WTC11 (cell line): ENCODE data around the gene TDRKH. TPM values are rescaled to one million over a fixed set of nuclear protein-coding genes. Genes with fewer than 3 reads are reported as not detected.
"Not testable (repeated sequence)": the region's sequence is repeated elsewhere in the genome, so short reads cannot be mapped to it uniquely, and the experiment has no call there.

Source experiments
- ATAC-seq: fragments of 200-7000 bp; cut with Tn5 transposase; 2 replicates; pipeline ENCODE4 v1.10.0; 2021; ENCODE audit warnings: mild to moderate bottlenecking, moderate library complexity
- CTCF ChIA-PET: fragments of 300-600 bp; sonication (Branson Sonifier 250); formaldehyde crosslinking; loops from one replicate; lab custom pipeline; 2021; ENCODE audit warnings: antibody characterized with exemption; lab: Charles Lee
- POLR2A ChIA-PET: fragments of 350-600 bp; sonication (Branson Sonifier 250); formaldehyde crosslinking; loops from one replicate; lab custom pipeline; 2021; ENCODE audit warnings: antibody characterized with exemption; lab: Charles Lee
- DNase-seq: peaks from one replicate; pipeline ENCODE4 v3.0.0; 2021; ENCODE audit warnings: low spot score
- H3K27ac Mint-ChIP-seq: 2 replicates; pipeline ENCODE4 v1.8.0; 2021; ENCODE audit warnings: mixed read lengths
- H3K27me3 Mint-ChIP-seq: 2 replicates; pipeline ENCODE4 v1.8.0; 2021; ENCODE audit warnings: low read depth, mild to moderate bottlenecking, moderate library complexity, mixed read lengths
- H3K36me3 Mint-ChIP-seq: 2 replicates; pipeline ENCODE4 v1.8.0; 2021; ENCODE audit warnings: mixed read lengths
- H3K4me1 Mint-ChIP-seq: 2 replicates; pipeline ENCODE4 v1.8.0; 2022; ENCODE audit warnings: mixed read lengths
- H3K4me3 Mint-ChIP-seq: 2 replicates; pipeline ENCODE4 v1.8.0; 2021; ENCODE audit warnings: mild to moderate bottlenecking, moderate library complexity, mixed read lengths
- H3K9me3 Mint-ChIP-seq: 2 replicates; pipeline ENCODE4 v1.8.0; 2021; ENCODE audit warnings: mixed read lengths
- ARID4B ChIP-seq: sonication (generic); formaldehyde crosslinking; IDR thresholded peaks from 2 replicates; pipeline ENCODE4 v1.8.0; 2023; ENCODE audit warnings: missing genetic modification reagents, mild to moderate bottlenecking, borderline replicate concordance
- ATF3 ChIP-seq: sonication (generic); formaldehyde crosslinking; conservative IDR thresholded peaks from 2 replicates; pipeline ENCODE4 v1.8.1; 2022; ENCODE audit warnings: mild to moderate bottlenecking, missing genetic modification reagents
- EMX1 ChIP-seq: fragments of 250-450 bp; sonication (Bioruptor Pico); IDR thresholded peaks from 2 replicates; pipeline ENCODE4 v1.8.0; 2021; ENCODE audit warnings: mild to moderate bottlenecking
- ETV6 ChIP-seq: sonication (generic); formaldehyde crosslinking; IDR thresholded peaks from 2 replicates; pipeline ENCODE4 v1.8.1; 2022; ENCODE audit warnings: mild to moderate bottlenecking, missing genetic modification reagents
- FOXJ3 ChIP-seq: sonication (generic); formaldehyde crosslinking; IDR thresholded peaks from 2 replicates; pipeline ENCODE4 v1.9.0; 2021; ENCODE audit warnings: missing genetic modification reagents, mild to moderate bottlenecking, borderline replicate concordance
- GRHL2 ChIP-seq: fragments of 250-450 bp; sonication (Bioruptor Pico); IDR thresholded peaks from 2 replicates; pipeline ENCODE4 v1.8.0; 2022; ENCODE audit warnings: mild to moderate bottlenecking, moderate library complexity; ENCODE audit not compliant: insufficient replicate concordance, severe bottlenecking
- IRF1 ChIP-seq: sonication (generic); formaldehyde crosslinking; IDR thresholded peaks from 2 replicates; pipeline ENCODE4 v1.8.0; 2023; ENCODE audit warnings: missing genetic modification reagents
- JAZF1 ChIP-seq: fragments of 250-450 bp; sonication (Bioruptor Pico); IDR thresholded peaks from 2 replicates; pipeline ENCODE4 v1.9.0; 2021; ENCODE audit warnings: moderate library complexity, mild to moderate bottlenecking, inconsistent platforms
- MXD4 ChIP-seq: fragments of 250-450 bp; sonication (Bioruptor Pico); IDR thresholded peaks from 2 replicates; pipeline ENCODE4 v1.8.0; 2021; ENCODE audit warnings: mild to moderate bottlenecking, moderate library complexity, borderline replicate concordance
- MYBL2 ChIP-seq: sonication (generic); formaldehyde crosslinking; IDR thresholded peaks from 2 replicates; pipeline ENCODE4 v1.8.1; 2023; ENCODE audit warnings: mild to moderate bottlenecking, moderate library complexity, missing genetic modification reagents
- NR1H2 ChIP-seq: sonication (generic); formaldehyde crosslinking; IDR thresholded peaks from 2 replicates; pipeline ENCODE4 v1.9.0; 2021; ENCODE audit warnings: mild to moderate bottlenecking, moderate library complexity, missing genetic modification reagents
- SMAD3 ChIP-seq: sonication (generic); formaldehyde crosslinking; IDR thresholded peaks from 2 replicates; pipeline ENCODE4 v1.8.0; 2022; ENCODE audit warnings: missing genetic modification reagents, mild to moderate bottlenecking, borderline replicate concordance
- TEAD1 ChIP-seq: sonication (generic); formaldehyde crosslinking; IDR thresholded peaks from 2 replicates; pipeline ENCODE4 v1.8.0; 2022; ENCODE audit warnings: mild to moderate bottlenecking, missing genetic modification reagents
- TP53 ChIP-seq: sonication (generic); formaldehyde crosslinking; IDR thresholded peaks from 2 replicates; pipeline ENCODE4 v1.8.1; 2023; ENCODE audit warnings: mild to moderate bottlenecking, missing genetic modification reagents
- ZBTB21 ChIP-seq: sonication (generic); formaldehyde crosslinking; IDR thresholded peaks from 2 replicates; pipeline ENCODE4 v1.8.1; 2023; ENCODE audit warnings: mild to moderate bottlenecking, missing genetic modification reagents, borderline replicate concordance
- ZMAT4 ChIP-seq: fragments of 250-450 bp; sonication (Bioruptor Pico); IDR thresholded peaks from 2 replicates; pipeline ENCODE4 v1.9.0; 2021; ENCODE audit warnings: mild to moderate bottlenecking
- ZNF232 ChIP-seq: sonication (generic); formaldehyde crosslinking; IDR thresholded peaks from 2 replicates; pipeline ENCODE4 v1.8.0; 2022; ENCODE audit warnings: mild to moderate bottlenecking, missing genetic modification reagents
- ZNF317 ChIP-seq: sonication (generic); formaldehyde crosslinking; IDR thresholded peaks from 2 replicates; pipeline ENCODE4 v1.8.1; 2023; ENCODE audit warnings: low read depth, mild to moderate bottlenecking, moderate library complexity, missing genetic modification reagents, borderline replicate concordance
- ZNF396 ChIP-seq: fragments of 250-450 bp; sonication (Bioruptor Pico); IDR thresholded peaks from 2 replicates; pipeline ENCODE4 v1.8.0; 2021; ENCODE audit warnings: mild to moderate bottlenecking, moderate library complexity, borderline replicate concordance
- total RNA-seq: library from RNA; stranded (reverse); gene quantifications from 3 replicates; pipeline ENCODE4 v1.2.3, GENCODE V29; 2021
- TF ChIP-seq, protein P1 (sequence below): sonication (generic); formaldehyde crosslinking; IDR thresholded peaks from 2 replicates; pipeline ENCODE4 v1.8.1; 2023; ENCODE audit warnings: mild to moderate bottlenecking, missing genetic modification reagents

Gene TDRKH
- total RNA-seq, 1 experiment from 2014 or later, result 21.8 TPM

- TF ChIP-seq GRHL2, result no peak
These were observed 2.6 kb downstream of the TDRKH start (continued) for GRCh38 chr1:151787689-151788088.

DNA sequence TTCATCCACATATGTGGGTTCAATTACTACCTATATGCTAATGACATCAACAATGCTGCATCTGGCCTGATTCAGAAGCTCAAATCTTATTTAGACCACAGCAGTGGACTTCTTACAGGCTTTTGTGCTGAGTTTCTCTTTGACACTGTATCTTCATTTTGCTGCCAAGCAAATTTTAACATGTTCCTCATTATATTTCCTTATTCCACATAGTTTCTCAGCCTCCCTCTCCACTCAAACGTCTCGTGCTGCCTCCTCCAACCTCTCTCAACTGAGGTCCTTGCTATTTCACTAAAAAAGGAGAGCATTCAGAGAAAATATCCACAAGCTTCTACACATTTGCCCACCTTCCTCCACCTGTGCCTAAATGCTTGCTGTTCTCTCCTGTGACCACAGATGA, 6.5 kb downstream of the TDRKH start:
- POLR2A ChIA-PET, result no interaction called here
- no peaks in the 10 kb centered on the region for H3K9me3 Mint-ChIP-seq
- TF ChIP-seq ZNF232 (CRISPR knock-in tag), result no peak
- TF ChIP-seq ETV6 (CRISPR knock-in tag), result no peak
- TF ChIP-seq EMX1 (CRISPR knock-in tag), result no peak
- no peak for TF ChIP-seq ZNF396 (CRISPR knock-in tag)
- no peak for TF ChIP-seq TEAD1 (CRISPR knock-in tag)
- TF ChIP-seq ZBTB21 (CRISPR knock-in tag), result no peak
- no peak for TF ChIP-seq MXD4
- no peak for TF ChIP-seq ZNF317 (CRISPR knock-in tag)
- TF ChIP-seq, all 79 proteins: peak for 0
- CTCF ChIA-PET, result no interaction called here
- Mint-ChIP-seq H3K27me3 (no peaks in the 10 kb centered on the region), H3K27ac (no peak overlapping the region), H3K4me3 (no peak overlapping the region), H3K36me3 (peaks cover 18% of the 10 kb centered on the region), H3K4me1 (peaks cover 2% of the 10 kb centered on the region)
- ATAC-seq (no peak), DNase-seq (no peak)

- ATAC-seq, result no peak
- POLR2A ChIA-PET, result no interaction called here
- CTCF ChIA-PET, result no interaction called here
These were observed 7.6 kb downstream of the TDRKH start for GRCh38 chr1:151782741-151783140.

DNA sequence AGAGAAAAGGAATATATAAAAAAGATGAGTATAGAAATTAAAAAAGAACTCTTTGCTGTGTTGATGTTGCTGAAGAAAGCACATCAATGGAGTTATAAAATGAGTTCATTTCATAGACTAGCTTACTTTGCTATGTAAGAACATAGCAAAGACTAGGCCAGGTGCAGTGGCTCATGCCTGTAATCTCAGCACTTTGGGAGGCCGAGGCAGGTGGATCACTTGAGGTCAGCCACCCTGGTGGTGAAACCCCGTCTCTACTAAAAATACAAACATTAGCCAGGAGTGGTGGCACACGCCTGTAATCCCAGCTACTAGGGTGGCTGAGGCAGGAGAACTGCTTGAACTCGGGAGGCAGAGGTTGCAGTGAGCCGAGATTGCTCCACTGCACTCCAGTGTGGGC, 8.3 kb downstream of the TDRKH start:
- CTCF ChIA-PET, H3K27ac Mint-ChIP-seq, H3K9me3 Mint-ChIP-seq, H3K27me3 Mint-ChIP-seq, H3K4me1 Mint-ChIP-seq, DNase-seq, ATAC-seq, POLR2A ChIA-PET, H3K4me3 Mint-ChIP-seq: not testable (repeated sequence)
- H3K36me3 Mint-ChIP-seq, result peaks cover 26% of the 10 kb centered on the region

More at GRCh38 chr1:151782741-151783140, 7.6 kb downstream of the TDRKH start:
- TF ChIP-seq IRF1 (CRISPR knock-in tag) (no peak), ZNF396 (CRISPR knock-in tag) (no peak), ARID4B (CRISPR knock-in tag) (no peak), EMX1 (CRISPR knock-in tag) (no peak), NR1H2 (no peak), JAZF1 (no peak), GRHL2 (no peak), TP53 (no peak), ATF3 (CRISPR knock-in tag) (no peak), SMAD3 (CRISPR knock-in tag) (no peak), FOXJ3 (CRISPR knock-in tag) (no peak), MYBL2 (CRISPR knock-in tag) (no peak), ZNF317 (CRISPR knock-in tag) (no peak), ZMAT4 (no peak)
- TF ChIP-seq, protein P1, sequence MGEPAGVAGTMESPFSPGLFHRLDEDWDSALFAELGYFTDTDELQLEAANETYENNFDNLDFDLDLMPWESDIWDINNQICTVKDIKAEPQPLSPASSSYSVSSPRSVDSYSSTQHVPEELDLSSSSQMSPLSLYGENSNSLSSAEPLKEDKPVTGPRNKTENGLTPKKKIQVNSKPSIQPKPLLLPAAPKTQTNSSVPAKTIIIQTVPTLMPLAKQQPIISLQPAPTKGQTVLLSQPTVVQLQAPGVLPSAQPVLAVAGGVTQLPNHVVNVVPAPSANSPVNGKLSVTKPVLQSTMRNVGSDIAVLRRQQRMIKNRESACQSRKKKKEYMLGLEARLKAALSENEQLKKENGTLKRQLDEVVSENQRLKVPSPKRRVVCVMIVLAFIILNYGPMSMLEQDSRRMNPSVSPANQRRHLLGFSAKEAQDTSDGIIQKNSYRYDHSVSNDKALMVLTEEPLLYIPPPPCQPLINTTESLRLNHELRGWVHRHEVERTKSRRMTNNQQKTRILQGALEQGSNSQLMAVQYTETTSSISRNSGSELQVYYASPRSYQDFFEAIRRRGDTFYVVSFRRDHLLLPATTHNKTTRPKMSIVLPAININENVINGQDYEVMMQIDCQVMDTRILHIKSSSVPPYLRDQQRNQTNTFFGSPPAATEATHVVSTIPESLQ (CRISPR knock-in tag), result no peak
- Mint-ChIP-seq H3K27me3 (no peaks in the 10 kb centered on the region), H3K27ac (no peak overlapping the region), H3K9me3 (no peaks in the 10 kb centered on the region), H3K4me1 (no peaks in the 10 kb centered on the region), H3K4me3 (no peak overlapping the region), H3K36me3 (peaks cover 26% of the 10 kb centered on the region)
- no peak for DNase-seq

DNA sequence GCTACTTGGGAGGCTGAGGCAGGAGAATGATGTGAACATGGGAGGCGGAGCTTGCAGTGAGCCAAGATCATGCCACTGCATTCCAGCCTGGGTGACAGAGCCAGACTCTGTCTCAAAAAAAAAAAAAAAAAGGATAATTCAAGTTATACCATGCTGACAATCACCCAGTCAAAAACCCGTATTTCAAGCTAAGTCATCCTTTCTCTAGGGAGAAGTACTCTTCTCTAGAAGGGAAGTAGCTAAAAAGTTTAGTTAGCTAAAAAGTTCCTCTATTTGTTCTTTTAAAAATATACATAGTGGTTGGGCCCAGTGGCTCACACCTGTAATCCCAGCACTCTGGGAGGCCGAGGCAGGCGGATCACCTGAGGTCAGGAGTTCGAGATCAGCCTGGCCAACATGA, 9.6 kb downstream of the TDRKH start:
- H3K9me3 Mint-ChIP-seq, ATAC-seq, H3K4me3 Mint-ChIP-seq, DNase-seq, CTCF ChIA-PET, POLR2A ChIA-PET, H3K27me3 Mint-ChIP-seq, H3K4me1 Mint-ChIP-seq, H3K27ac Mint-ChIP-seq: not testable (repeated sequence)
- peaks cover 33% of the 10 kb centered on the region for H3K36me3 Mint-ChIP-seq
